ENCODE data around the gene NRTN. TPM values are rescaled to one million over a fixed set of nuclear protein-coding genes. Genes with fewer than 3 reads are reported as not detected.
"Not testable (repeated sequence)": the region's sequence is repeated elsewhere in the genome, so short reads cannot be mapped to it uniquely, and the experiment has no call there.

NRTN gene
- total RNA-seq, 1 donor from 2014 or later: 0.23 TPM

DNA sequence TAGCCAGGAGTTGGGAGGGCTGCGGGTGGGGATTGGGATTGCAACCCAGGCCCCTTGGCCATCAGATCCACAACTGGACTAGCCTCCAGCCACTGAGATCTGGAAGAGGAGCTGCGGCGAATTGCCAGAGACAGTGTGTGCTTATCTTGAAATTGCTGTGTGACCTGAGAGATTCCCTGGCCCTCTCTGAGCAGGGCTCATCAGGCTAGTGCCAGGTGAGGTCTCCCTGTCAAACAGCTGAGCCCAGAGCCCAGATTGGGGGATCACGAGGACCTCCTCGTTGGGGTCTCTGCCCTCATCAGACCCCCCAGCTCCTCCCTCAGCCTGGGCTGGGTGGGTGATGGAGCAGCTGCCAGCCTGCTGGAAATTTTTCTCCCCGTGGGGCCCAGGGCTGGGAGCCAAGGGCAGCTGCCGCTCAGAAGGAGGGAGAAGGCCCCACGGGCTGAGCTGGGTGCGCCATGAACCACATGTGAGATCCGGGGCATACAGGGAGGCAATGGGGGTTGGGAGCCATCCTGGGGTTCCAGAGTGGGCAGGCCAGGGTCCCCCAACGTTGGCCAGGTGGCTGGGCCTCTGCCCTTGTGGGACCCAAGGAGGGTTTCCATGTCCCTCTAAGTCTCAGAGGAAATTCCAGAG is 58.3 kb downstream of the NRTN start:
- no peaks in the 10 kb centered on the region for H3K4me1 Mint-ChIP-seq (ENCODE audit: low read depth)
- intact Hi-C loops (cut with micrococcal nuclease): no loop called here
- no peaks in the 10 kb centered on the region for H3K9me3 Mint-ChIP-seq
- H3K4me3 Mint-ChIP-seq: no peak overlapping the region
- no peaks in the 10 kb centered on the region for H3K27me3 Mint-ChIP-seq (ENCODE audit: insufficient read depth)
- H3K27ac Mint-ChIP-seq: no peak overlapping the region
- DNase-seq (ENCODE audit: low spot score): no peak
- no peaks in the 10 kb centered on the region for H3K36me3 Mint-ChIP-seq (ENCODE audit: low read depth)

GRCh38 chr19:5864013-5864720 is 59.3 kb downstream of the NRTN start:
- no peak for DNase-seq (ENCODE audit: low spot score)
- H3K27ac Mint-ChIP-seq: no peak overlapping the region
- intact Hi-C loops (cut with micrococcal nuclease): no loop called here
- H3K36me3 Mint-ChIP-seq (ENCODE audit: low read depth): no peaks in the 10 kb centered on the region
- H3K27me3 Mint-ChIP-seq (ENCODE audit: insufficient read depth): no peaks in the 10 kb centered on the region
- no peaks in the 10 kb centered on the region for H3K4me1 Mint-ChIP-seq (ENCODE audit: low read depth)
- H3K9me3 Mint-ChIP-seq: no peaks in the 10 kb centered on the region
- H3K4me3 Mint-ChIP-seq: no peak overlapping the region

DNA sequence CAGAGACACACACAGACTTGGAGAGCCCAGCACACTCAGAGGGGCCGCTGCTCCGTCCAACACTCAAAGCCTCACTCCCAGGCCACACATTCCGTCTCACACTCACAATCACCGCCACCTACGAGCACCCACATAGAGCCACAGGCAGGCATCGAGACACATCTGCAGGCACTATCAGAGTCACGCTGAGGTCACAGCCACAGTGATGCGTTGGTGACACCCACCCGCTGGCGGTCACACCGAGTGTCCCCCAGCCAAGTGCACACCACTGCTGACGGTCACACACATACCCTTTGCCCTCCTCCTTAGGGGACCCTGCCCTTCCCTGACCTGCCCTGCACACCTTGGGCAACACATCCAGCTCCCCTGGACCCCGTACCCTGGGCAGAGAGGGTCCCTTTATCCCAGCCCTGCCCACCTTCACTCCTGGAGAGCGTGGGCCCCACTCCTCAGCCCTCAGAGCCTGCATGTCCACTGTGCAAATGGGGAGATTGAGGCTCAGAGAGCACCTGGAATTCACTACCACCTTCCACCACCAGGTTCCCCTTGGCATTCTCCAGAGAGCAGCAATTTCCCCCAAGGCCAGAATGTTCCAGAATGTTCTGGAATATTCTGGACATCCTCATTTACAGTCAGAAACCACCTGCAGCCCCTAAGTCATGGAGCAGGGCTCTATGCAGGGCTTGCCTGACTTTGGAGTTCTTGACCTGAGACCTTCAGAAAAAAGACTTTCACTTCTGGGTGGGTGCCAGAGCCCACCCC is 60.0 kb downstream of the NRTN start:
- H3K27me3 Mint-ChIP-seq (ENCODE audit: insufficient read depth): no peaks in the 10 kb centered on the region
- no peaks in the 10 kb centered on the region for H3K36me3 Mint-ChIP-seq (ENCODE audit: low read depth)
- H3K4me3 Mint-ChIP-seq: no peak overlapping the region
- H3K4me1 Mint-ChIP-seq (ENCODE audit: low read depth): no peaks in the 10 kb centered on the region
- no peak for DNase-seq (ENCODE audit: low spot score)
- intact Hi-C loops (cut with micrococcal nuclease): no loop called here
- H3K9me3 Mint-ChIP-seq: no peaks in the 10 kb centered on the region
- peak overlapping the region; percentile 58 for H3K27ac Mint-ChIP-seq

GRCh38 chr19:5865772-5866171 is 60.9 kb downstream of the NRTN start:
- Mint-ChIP-seq H3K27ac (no peak overlapping the region), H3K9me3 (no peaks in the 10 kb centered on the region), H3K4me3 (no peak overlapping the region), H3K4me1 (ENCODE audit: low read depth) (no peaks in the 10 kb centered on the region), H3K27me3 (ENCODE audit: insufficient read depth) (no peaks in the 10 kb centered on the region), H3K36me3 (ENCODE audit: low read depth) (no peaks in the 10 kb centered on the region)
- no peak for DNase-seq (ENCODE audit: low spot score)
- intact Hi-C loops (cut with micrococcal nuclease): no loop called here

- Mint-ChIP-seq H3K27me3 (ENCODE audit: insufficient read depth) (no peaks in the 10 kb centered on the region), H3K4me3 (no peak overlapping the region), H3K36me3 (ENCODE audit: low read depth) (no peaks in the 10 kb centered on the region), H3K9me3 (no peaks in the 10 kb centered on the region), H3K4me1 (ENCODE audit: low read depth) (no peaks in the 10 kb centered on the region), H3K27ac (no peak overlapping the region)
- no peak for DNase-seq (ENCODE audit: low spot score)
- intact Hi-C loops (cut with micrococcal nuclease): no loop called here
These were observed 62.6 kb downstream of the NRTN start for GRCh38 chr19:5867201-5868136.

GRCh38 chr19:5870986-5871394 is 66.1 kb downstream of the NRTN start:
- Mint-ChIP-seq H3K4me3 (no peak overlapping the region), H3K9me3 (no peaks in the 10 kb centered on the region), H3K27me3 (ENCODE audit: insufficient read depth) (no peaks in the 10 kb centered on the region), H3K27ac (no peak overlapping the region), H3K36me3 (ENCODE audit: low read depth) (no peaks in the 10 kb centered on the region), H3K4me1 (ENCODE audit: low read depth) (no peaks in the 10 kb centered on the region)
- no peak for DNase-seq (ENCODE audit: low spot score)
- intact Hi-C loops (cut with micrococcal nuclease): no loop called here

GRCh38 chr19:5873617-5874199 is 68.8 kb downstream of the NRTN start:
- no peak for DNase-seq (ENCODE audit: low spot score)
- Mint-ChIP-seq H3K27ac (no peak overlapping the region), H3K9me3 (no peaks in the 10 kb centered on the region), H3K4me1 (ENCODE audit: low read depth) (no peaks in the 10 kb centered on the region), H3K36me3 (ENCODE audit: low read depth) (no peaks in the 10 kb centered on the region), H3K4me3 (no peak overlapping the region), H3K27me3 (ENCODE audit: insufficient read depth) (no peaks in the 10 kb centered on the region)
- intact Hi-C loops (cut with micrococcal nuclease): no loop called here

DNA sequence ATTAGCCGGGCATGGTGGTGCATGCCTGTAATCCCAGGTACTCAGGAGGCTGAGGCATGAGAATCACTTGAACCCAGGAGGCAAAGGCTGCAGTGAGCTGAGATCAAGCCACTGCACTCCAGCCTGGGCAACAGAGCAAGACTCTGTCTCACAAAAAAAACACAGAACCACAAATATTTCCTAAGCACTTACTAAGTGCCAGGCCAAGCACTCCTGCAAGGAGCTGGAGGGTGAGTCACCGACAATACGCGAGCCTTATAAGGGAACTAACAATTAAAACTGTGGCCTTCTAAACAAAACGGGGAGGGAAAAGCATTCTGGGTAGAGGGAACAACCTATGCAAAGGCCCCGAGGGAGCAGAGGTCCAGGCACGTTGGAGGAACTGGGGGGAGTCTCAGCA is 69.6 kb downstream of the NRTN start:
- intact Hi-C loops (cut with micrococcal nuclease): not testable (repeated sequence)

GRCh38 chr19:5877427-5877826 is 72.6 kb downstream of the NRTN start:
- Mint-ChIP-seq H3K27ac (no peak overlapping the region), H3K4me3 (no peak overlapping the region), H3K4me1 (ENCODE audit: low read depth) (no peaks in the 10 kb centered on the region), H3K9me3 (no peaks in the 10 kb centered on the region), H3K36me3 (ENCODE audit: low read depth) (no peaks in the 10 kb centered on the region), H3K27me3 (ENCODE audit: insufficient read depth) (no peaks in the 10 kb centered on the region)
- DNase-seq (ENCODE audit: low spot score): no peak
- intact Hi-C loops (cut with micrococcal nuclease): no loop called here

More for the DNA sequence above, 69.6 kb downstream of the NRTN start:
- not testable (repeated sequence) for H3K27me3 Mint-ChIP-seq (ENCODE audit: insufficient read depth); H3K36me3 Mint-ChIP-seq (ENCODE audit: low read depth); H3K9me3 Mint-ChIP-seq; DNase-seq (ENCODE audit: low spot score); H3K4me3 Mint-ChIP-seq; H3K4me1 Mint-ChIP-seq (ENCODE audit: low read depth); H3K27ac Mint-ChIP-seq

DNA sequence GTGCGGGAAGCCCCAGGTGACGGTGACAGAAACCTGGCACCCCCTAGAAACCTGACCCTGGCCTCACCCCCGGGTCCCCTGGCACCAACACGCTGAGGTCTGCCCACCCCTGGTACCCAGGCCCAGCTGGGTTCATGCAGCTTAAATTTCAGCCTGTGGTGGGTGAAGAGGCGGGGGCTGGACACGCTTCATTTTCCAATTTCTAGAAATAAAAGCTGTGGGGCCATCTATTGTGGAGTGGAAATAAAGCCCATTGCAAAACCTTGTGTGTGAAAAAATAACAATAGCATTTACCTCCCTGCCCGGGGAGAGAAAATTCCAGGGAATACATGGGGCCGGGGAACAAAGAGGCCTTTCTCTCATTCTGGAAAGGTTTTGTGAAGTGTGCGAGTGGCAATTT is 73.0 kb downstream of the NRTN start:
- DNase-seq (ENCODE audit: low spot score): no peak
- Mint-ChIP-seq H3K36me3 (ENCODE audit: low read depth) (no peaks in the 10 kb centered on the region), H3K9me3 (no peaks in the 10 kb centered on the region), H3K27me3 (ENCODE audit: insufficient read depth) (no peaks in the 10 kb centered on the region), H3K4me3 (no peak overlapping the region), H3K4me1 (ENCODE audit: low read depth) (no peaks in the 10 kb centered on the region), H3K27ac (no peak overlapping the region)
- intact Hi-C loops (cut with micrococcal nuclease): no loop called here

Measured in activated T-helper 1 cell treated with anti-CD3 and anti-CD28 coated beads, Interleukin-12 subunit alpha, Interleukin-12 subunit beta, Interleukin-2, Interleukin-4 antibody, amounts not matched to agents 30 ng/mL and 10 ng/mL and 1 ng/mL, durations not matched to agents 14 hours and 24 hours and 36 hours (primary cell).